ENCODE results near the gene UNC13B. TPM values are rescaled to one million over a fixed set of nuclear protein-coding genes. Genes with fewer than 3 reads are reported as not detected.

UNC13B gene
- total RNA-seq, 1 experiment from 2014 or later: 17.6 TPM

DNA sequence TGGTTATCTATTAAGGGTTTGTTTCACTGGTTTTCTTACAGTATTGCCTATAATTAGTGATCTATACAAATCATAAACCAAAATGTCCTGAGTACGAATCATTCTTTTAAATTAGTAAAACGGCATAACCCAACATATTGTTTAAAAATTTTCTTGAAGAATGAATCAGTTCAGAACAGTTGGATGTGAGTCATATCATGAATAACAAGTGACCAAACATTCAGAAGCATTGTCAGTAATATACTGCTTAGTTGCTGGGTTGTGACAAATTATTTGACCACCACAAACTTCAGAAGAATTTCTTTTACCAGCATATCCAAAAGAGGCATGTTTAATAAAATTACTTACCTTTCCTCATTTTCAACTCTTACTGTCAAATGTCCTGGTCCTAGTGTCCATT is 111.2 kb downstream of the UNC13B start:
- BruUV-seq (replicated peaks): no TSS peak
- ChIA-PET RAD21 (ENCODE audit: low non-redundant PET in 1 of 2, low total read pairs in 2 of 2, uncharacterized antibody in 2 of 2, unreplicated experiment in 2 of 2) (no interaction called here), CTCF (no interaction called here), POLR2A (no interaction called here)
- Histone ChIP-seq H3K36me3 (ENCODE audit: control insufficient read depth in 1 of 2, insufficient read depth in 2 of 2, low read length in 2 of 2) (no peaks in the 10 kb centered on the region), H3K9me2 (ENCODE audit: insufficient read depth) (no peaks in the 10 kb centered on the region), H2AFZ (ENCODE audit: low read depth, low read length, poor library complexity, severe bottlenecking) (no peak overlapping the region), H3K4me2 (ENCODE audit: low read length) (no peak overlapping the region), H3K27me3 (ENCODE audit: insufficient read depth, low read length) (no peaks in the 10 kb centered on the region), H3K79me2 (ENCODE audit: insufficient read depth, low read length) (no peaks in the 10 kb centered on the region), H3K27ac (ENCODE audit: low read depth, low read length) (no peak overlapping the region), H3K4me3 (replicated peaks in 1 of 2; ENCODE audit: low read depth in 1 of 2, low read length in 2 of 2) (no peak overlapping the region), H3K9ac (ENCODE audit: low read length) (no peak overlapping the region), H3K4me1 (ENCODE audit: control insufficient read depth in 1 of 2, insufficient read depth in 2 of 2, low read length in 2 of 2) (no peaks in the 10 kb centered on the region), H4K20me1 (ENCODE audit: insufficient read depth) (no peaks in the 10 kb centered on the region), H3K9me3 (ENCODE audit: control insufficient read depth in 1 of 2, insufficient read depth in 1 of 2, low read depth in 1 of 2, low read length in 2 of 2) (no peaks in the 10 kb centered on the region)
- intact Hi-C loops (cut with micrococcal nuclease): no loop called here
- DNase-seq (ENCODE audit: low read depth, low spot score): no peak
- TF ChIP-seq CEBPB (IDR thresholded peaks at IDR 0.05; ENCODE audit: low read depth) (no peak), ATF3 (IDR thresholded peaks at IDR 0.05) (no peak)
- ATAC-seq: no peak

DNA sequence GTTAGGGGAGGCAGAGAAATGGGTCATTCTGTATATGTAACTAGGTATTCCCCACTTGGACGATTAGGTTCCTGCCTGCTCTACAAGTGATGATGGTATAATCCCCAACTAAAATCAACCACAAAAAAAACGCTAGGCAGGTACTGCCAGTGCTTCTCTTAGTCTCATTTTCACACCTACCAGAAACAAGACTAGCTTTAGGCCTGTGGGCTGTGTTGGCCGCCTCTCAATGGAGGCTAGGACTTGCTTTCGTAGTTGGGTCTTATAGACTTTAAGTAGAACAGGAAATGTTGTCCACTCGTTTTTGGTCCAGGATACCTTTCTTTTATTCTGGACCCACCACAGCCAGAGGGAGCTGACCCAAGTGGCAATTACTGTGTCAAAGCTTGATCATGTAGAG is 111.8 kb downstream of the UNC13B start:
- Histone ChIP-seq H3K27ac (ENCODE audit: low read depth, low read length) (no peak overlapping the region), H3K9me2 (ENCODE audit: insufficient read depth) (no peaks in the 10 kb centered on the region)
- POLR2A ChIA-PET: no interaction called here

More for the DNA sequence above, 111.8 kb downstream of the UNC13B start:
- CTCF ChIA-PET: no interaction called here
- RAD21 ChIA-PET (ENCODE audit: low non-redundant PET in 1 of 2, low total read pairs in 2 of 2, uncharacterized antibody in 2 of 2, unreplicated experiment in 2 of 2): no interaction called here
- H3K79me2 ChIP-seq (ENCODE audit: insufficient read depth, low read length): no peaks in the 10 kb centered on the region
- H4K20me1 ChIP-seq (ENCODE audit: insufficient read depth): no peaks in the 10 kb centered on the region
- no peak overlapping the region for H3K4me2 ChIP-seq (ENCODE audit: low read length)
- no peak overlapping the region for H3K9ac ChIP-seq (ENCODE audit: low read length)
- H3K9me3 ChIP-seq (ENCODE audit: control insufficient read depth in 1 of 2, insufficient read depth in 1 of 2, low read depth in 1 of 2, low read length in 2 of 2): no peaks in the 10 kb centered on the region
- ATAC-seq (no peak), DNase-seq (ENCODE audit: low read depth, low spot score) (no peak)
- no peak overlapping the region for H2AFZ ChIP-seq (ENCODE audit: low read depth, low read length, poor library complexity, severe bottlenecking)
- H3K4me3 ChIP-seq (replicated peaks in 1 of 2; ENCODE audit: low read depth in 1 of 2, low read length in 2 of 2): no peak overlapping the region
- H3K27me3 ChIP-seq (ENCODE audit: insufficient read depth, low read length): no peaks in the 10 kb centered on the region
- no peaks in the 10 kb centered on the region for H3K4me1 ChIP-seq (ENCODE audit: control insufficient read depth in 1 of 2, insufficient read depth in 2 of 2, low read length in 2 of 2)
- no peaks in the 10 kb centered on the region for H3K36me3 ChIP-seq (ENCODE audit: control insufficient read depth in 1 of 2, insufficient read depth in 2 of 2, low read length in 2 of 2)
- TF ChIP-seq RAD21 (IDR thresholded peaks at IDR 0.05; ENCODE audit: low read depth) (no peak), EZH2 (IDR thresholded peaks at IDR 0.05) (no peak), POLR2AphosphoS5 (IDR thresholded peaks at IDR 0.05; ENCODE audit: low read depth, low read length) (no peak), POLR2A (IDR thresholded peaks at IDR 0.05; ENCODE audit: borderline replicate concordance, extremely low read depth, insufficient read depth, insufficient read length) (no peak), FOSL1 (IDR thresholded peaks at IDR 0.05; ENCODE audit: low read depth) (no peak), ZNF274 (IDR thresholded peaks at IDR 0.05; ENCODE audit: low read depth, low read length) (no peak), SIN3A (IDR thresholded peaks at IDR 0.05; ENCODE audit: low read depth) (no peak), MAX (IDR thresholded peaks at IDR 0.05) (no peak), YY1 (IDR thresholded peaks at IDR 0.05; ENCODE audit: extremely low read depth, insufficient replicate concordance, low read depth, low read length) (no peak), ATF3 (IDR thresholded peaks at IDR 0.05) (no peak), CBX3 (IDR thresholded peaks at IDR 0.05; ENCODE audit: low read depth) (no peak), ZBTB33 (IDR thresholded peaks at IDR 0.05; ENCODE audit: extremely low read depth, insufficient replicate concordance, low read length) (no peak), JUND (IDR thresholded peaks at IDR 0.05) (no peak), EGR1 (IDR thresholded peaks at IDR 0.05; ENCODE audit: low read depth) (no peak), SP1 (IDR thresholded peaks at IDR 0.05; ENCODE audit: low read depth) (no peak), CTCF (IDR thresholded peaks at IDR 0.05 in 2 of 3, conservative IDR thresholded peaks at IDR 0.05 in 1 of 3; ENCODE audit: borderline replicate concordance in 1 of 3, insufficient read depth in 1 of 3, low read depth in 2 of 3, low read length in 2 of 3) (no peak), EZH2phosphoT487 (IDR thresholded peaks at IDR 0.05; ENCODE audit: borderline replicate concordance) (no peak), ZFX (IDR thresholded peaks at IDR 0.05) (no peak)
- intact Hi-C loops (cut with micrococcal nuclease): no loop called here
- no TSS peak for BruUV-seq (replicated peaks)
